GM19043 (cell line): ENCODE results near the gene MAP3K5.
A peak's percentile ranks its signal among the peaks of the same experiment; 100 is the strongest.
"Not testable (repeated sequence)": the region's sequence is repeated elsewhere in the genome, so short reads cannot be mapped to it uniquely, and the experiment has no call there.

ENCODE experiments used
- ATAC-seq: cut with Tn5 transposase; IDR thresholded peaks from one replicate; pipeline ENCODE4 v1.9.1; 2021; ENCODE audit warnings: low read depth; ENCODE audit not compliant: unreplicated experiment

Gene MAP3K5

GRCh38 chr6:136792410-136793262 lies at the start of gene MAP3K5:
Gene MAP3K5, minus strand, starts transcription at chr6:136792477. Its CDS starts 320 bp downstream, at chr6:136792157.
- peak; percentile 52 for ATAC-seq

- ATAC-seq, result no peak
Measured at GRCh38 chr6:136840276-136841001, 48.2 kb upstream of the MAP3K5 start.

- no peak for ATAC-seq
Measured at GRCh38 chr6:136831873-136832562, 39.7 kb upstream of the MAP3K5 start.

- no peak for ATAC-seq
Measured at GRCh38 chr6:136826216-136826615, 33.9 kb upstream of the MAP3K5 start.

- no peak for ATAC-seq
Measured at GRCh38 chr6:136823128-136823660, 30.9 kb upstream of the MAP3K5 start.

- ATAC-seq, result peak; percentile 94
Measured at GRCh38 chr6:136822376-136823127, 30.3 kb upstream of the MAP3K5 start, which contains the start of gene PEX7. Gene PEX7, plus strand, starts transcription at chr6:136822592. Its CDS starts 74 bp downstream, at chr6:136822666.

- ATAC-seq, result no peak
Measured at GRCh38 chr6:136822046-136822375, 29.7 kb upstream of the MAP3K5 start.

GRCh38 chr6:136820561-136820960 lies 28.3 kb upstream of the MAP3K5 start:
- no peak for ATAC-seq

GRCh38 chr6:136816656-136817055 lies 24.4 kb upstream of the MAP3K5 start:
- ATAC-seq, result no peak

GRCh38 chr6:136815608-136816007 lies 23.3 kb upstream of the MAP3K5 start:
- not testable (repeated sequence) for ATAC-seq

GRCh38 chr6:136812174-136812573 lies 19.9 kb upstream of the MAP3K5 start:
- ATAC-seq, result no peak

GRCh38 chr6:136811272-136811671 lies 19.0 kb upstream of the MAP3K5 start:
- no peak for ATAC-seq

GRCh38 chr6:136809091-136809860 lies 17.0 kb upstream of the MAP3K5 start:
- no peak for ATAC-seq

GRCh38 chr6:136803608-136804007 lies 11.3 kb upstream of the MAP3K5 start:
- no peak for ATAC-seq

- ATAC-seq, result no peak
Measured at GRCh38 chr6:136801581-136801980, 9.3 kb upstream of the MAP3K5 start.

- no peak for ATAC-seq
Measured at GRCh38 chr6:136798044-136798443, 5.8 kb upstream of the MAP3K5 start.

GRCh38 chr6:136795996-136796395 lies 3.7 kb upstream of the MAP3K5 start:
- ATAC-seq, result no peak

- ATAC-seq, result no peak
Measured at GRCh38 chr6:136795386-136795785, 3.1 kb upstream of the MAP3K5 start.

- no peak for ATAC-seq
Measured at GRCh38 chr6:136793363-136793762, 1.1 kb upstream of the MAP3K5 start.

GRCh38 chr6:136792095-136792409 lies 225 bp downstream of the MAP3K5 start:
- no peak for ATAC-seq
